Stimulated activated naive CD4-positive, alpha-beta T cell (primary cell): ENCODE measurements around the gene ARHGEF10L.
"Not testable (repeated sequence)": the region's sequence is repeated elsewhere in the genome, so short reads cannot be mapped to it uniquely, and the experiment has no call there.

Source experiments
- DNase-seq, 6 experiments: peaks; one replicate each; lab custom pipeline; 2025; lab: John Stamatoyannopoulos, UW

ARHGEF10L gene

DNA sequence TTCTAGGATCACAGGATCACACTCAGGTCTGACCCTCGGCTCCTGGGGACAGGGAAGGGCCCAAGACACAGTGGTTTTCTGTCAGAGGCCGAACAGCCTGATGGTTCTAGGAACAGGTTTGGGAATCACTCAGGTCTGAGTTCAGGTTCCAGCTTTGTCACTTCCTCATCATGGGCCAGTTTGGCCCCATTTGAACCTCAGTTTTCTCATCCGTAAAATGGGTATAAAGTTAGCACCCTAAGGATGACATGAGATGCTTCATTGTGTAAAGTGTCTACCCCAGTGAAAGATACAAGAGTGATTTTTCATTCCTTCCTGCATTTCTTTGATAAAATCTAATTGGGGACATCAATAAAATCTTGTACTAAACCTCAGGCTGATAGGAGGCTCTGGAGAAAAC is 204.4 kb downstream of the ARHGEF10L start:
- DNase-seq = no peak

DNA sequence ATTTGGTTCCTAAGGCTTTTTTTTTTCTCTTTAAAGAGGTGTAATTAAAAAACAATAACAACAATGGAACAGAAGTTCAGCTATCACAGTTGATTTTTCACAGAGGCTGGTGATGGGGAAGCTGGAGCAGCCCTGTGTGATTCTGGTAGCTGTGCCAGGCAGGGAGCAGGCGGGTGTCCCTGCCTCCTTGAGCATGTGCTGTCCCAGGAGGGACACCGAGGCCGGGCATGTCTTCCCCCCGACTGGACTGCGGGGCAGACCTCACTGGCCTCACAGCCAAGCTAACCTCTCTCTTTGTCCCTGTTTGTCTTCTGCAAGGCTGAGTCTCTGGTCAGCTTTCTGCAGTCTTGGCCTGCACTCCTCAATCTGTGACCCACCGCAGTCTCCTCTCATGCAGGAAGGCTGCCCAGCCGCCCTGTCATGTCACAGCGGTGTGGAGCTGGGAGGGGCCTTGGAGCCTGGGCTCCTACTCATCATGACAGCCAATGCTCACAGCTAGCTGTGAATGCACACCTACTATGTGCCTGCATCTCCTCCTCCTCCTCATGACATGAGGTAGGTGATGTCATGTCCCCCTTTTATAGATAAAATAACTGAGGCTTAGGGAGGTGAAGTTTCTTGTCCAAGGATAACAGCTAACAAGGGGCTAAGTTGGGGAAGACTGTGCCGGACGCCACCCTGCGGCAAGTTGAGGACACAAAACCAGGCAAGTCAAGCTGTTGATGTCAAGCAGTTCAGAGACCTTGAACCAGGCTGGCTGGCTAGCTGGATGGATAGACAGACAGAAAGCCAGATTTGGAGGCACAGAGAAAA is 205.4 kb downstream of the ARHGEF10L start:
- no peak for DNase-seq

DNA sequence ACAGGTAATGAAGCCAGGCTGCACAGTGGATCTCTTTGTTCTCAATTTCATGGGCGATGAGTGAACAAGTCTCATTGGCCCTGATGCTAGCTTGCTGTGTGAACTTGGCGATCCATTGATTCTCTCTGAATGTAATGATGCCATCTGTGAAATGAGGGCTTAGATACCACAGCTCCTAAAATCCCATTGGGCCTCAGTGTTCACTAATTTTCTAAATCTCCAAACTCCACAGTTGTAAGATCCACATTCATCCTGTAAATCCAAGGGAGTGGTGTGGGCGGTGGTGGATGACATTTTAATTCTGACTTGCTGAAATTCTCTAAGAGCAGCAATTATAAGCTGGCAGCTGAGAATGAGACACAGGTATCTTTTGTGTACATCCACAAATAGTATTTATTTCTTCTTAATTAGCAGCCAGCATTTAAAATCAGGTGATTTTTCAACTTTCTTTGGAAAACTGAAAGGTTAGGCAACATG is 206.0 kb downstream of the ARHGEF10L start:
- DNase-seq = no peak

DNA sequence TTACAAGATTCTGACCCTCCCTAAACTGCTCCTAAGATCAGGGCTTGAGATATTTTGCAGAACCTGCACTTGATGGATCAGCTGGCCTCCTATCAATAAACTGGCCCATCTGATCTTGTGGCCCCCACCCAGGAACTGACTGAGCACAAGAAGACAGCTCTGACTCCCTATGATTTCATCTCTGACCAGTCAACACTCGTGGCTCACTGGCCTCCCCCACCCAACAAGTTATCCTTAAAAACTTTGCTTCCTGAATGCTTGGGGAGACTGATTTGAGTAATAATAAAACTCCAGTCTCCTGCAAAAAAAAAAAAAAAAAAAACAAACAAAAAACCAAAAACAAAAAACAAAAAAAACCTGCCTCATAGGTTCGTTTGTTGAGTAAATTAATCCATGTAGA is 206.8 kb downstream of the ARHGEF10L start:
- DNase-seq = not testable (repeated sequence)

DNA sequence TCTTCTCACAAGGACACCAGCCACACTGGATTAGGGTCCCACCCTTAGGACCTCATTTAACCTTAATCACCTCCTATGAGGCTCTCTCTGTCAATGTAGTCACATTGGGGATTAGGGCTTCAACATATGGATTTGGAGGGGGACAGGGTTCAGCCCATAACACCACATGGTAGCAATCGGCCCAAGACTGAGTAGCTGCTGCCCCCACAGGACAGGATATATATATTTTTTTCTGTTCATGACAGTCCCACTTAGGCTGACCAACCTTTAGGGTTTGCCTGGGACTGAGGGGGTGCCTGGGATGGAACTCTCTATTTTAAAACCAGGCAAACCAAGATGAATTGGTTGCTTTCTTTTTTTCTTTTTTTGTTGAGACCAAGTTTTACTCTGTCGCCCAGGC is 207.4 kb downstream of the ARHGEF10L start:
- DNase-seq = no peak
